ENCODE measurements around the gene C2orf92.

C2orf92 gene

DNA sequence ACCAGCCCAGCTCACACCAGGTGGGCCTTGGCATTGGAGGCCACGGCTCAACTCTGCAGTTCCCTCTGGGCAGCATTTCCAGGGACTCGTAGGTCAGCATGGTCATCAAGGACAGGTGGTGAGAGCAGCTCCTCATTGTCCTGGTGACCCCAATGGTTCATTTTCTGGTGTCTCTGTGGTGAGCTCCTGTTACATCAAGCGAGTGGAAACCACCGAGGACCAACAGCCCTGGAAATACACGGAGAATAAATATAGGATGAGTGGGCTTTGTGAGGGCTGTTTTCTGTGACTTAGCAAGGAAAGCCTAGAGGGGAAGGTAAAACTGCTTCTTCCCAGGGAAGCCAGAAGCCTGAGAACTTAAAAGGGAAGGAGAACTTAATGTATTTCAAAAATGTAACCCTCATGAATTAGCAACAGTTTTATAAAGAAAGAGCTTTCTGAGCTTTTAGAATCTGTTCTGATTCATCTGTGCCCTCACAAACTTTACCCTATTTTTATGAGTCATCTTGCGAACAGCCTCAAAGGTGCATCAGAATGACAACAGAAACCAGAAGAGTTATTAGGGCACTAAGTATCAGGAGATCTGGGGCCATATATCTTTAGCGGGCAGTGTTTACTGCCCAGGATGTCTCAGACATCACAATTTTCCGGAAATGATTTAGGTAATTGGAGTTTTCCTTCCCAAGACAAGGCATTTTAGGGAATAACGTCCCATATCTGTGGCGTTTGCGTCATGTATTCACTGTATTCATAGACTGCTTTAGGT is 18.7 kb downstream of the C2orf92 start:
- Histone ChIP-seq H3K9ac (ENCODE audit: low read length) (no peak overlapping the region), H3K27ac (ENCODE audit: low read depth, low read length, poor library complexity, severe bottlenecking) (no peak overlapping the region), H2AFZ (ENCODE audit: low read length) (no peak overlapping the region), H4K20me1 (ENCODE audit: insufficient read depth, low read length) (no peaks in the 10 kb centered on the region), H3K4me2 (ENCODE audit: low read length) (no peak overlapping the region), H3K79me2 (ENCODE audit: insufficient read depth, low read length) (no peaks in the 10 kb centered on the region), H3F3A (ENCODE audit: insufficient read depth, low read length) (no peaks in the 10 kb centered on the region), H3K9me2 (ENCODE audit: low read depth, low read length) (no peaks in the 10 kb centered on the region), H3K27me3 (ENCODE audit: insufficient read depth, low read length) (no peaks in the 10 kb centered on the region), H3K9me3 (ENCODE audit: low read length) (no peaks in the 10 kb centered on the region), H3K36me3 (ENCODE audit: insufficient read depth, low read length) (no peaks in the 10 kb centered on the region), H3K4me3 (ENCODE audit: low read depth, low read length, poor library complexity, severe bottlenecking) (no peak overlapping the region), H3K4me1 (ENCODE audit: insufficient read depth, low read length, severe bottlenecking) (no peaks in the 10 kb centered on the region)
- TF ChIP-seq EZH2 (IDR thresholded peaks at IDR 0.05; ENCODE audit: borderline replicate concordance, low read length), result no peak
- no peak for TF ChIP-seq CTCF (IDR thresholded peaks at IDR 0.05; ENCODE audit: low read length)

DNA sequence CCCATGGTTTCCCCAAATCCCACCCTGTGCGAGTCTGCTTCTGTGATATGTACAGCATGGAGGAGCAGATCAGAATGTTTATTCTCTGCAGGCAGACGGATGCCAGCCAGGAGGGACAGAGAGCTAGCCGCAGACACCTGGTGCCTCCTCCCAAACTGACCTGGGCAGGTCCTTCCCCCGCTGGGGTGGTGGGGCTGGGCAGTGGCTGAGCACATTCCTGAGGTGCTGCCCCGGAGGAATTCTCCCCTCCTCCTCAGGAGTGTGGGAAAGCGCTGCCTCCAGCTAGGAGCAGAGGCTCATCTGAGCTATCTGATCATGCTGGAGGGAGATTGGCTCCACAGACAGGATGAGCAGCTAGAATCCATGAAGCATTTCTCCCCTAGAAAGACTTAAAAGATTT is 21.7 kb downstream of the C2orf92 start:
- H3K36me3 ChIP-seq (ENCODE audit: insufficient read depth, low read length), result no peaks in the 10 kb centered on the region
- H3K9me3 ChIP-seq (ENCODE audit: low read length), result no peaks in the 10 kb centered on the region
- no peak overlapping the region for H3K4me3 ChIP-seq (ENCODE audit: low read depth, low read length, poor library complexity, severe bottlenecking)
- no peak overlapping the region for H3K27ac ChIP-seq (ENCODE audit: low read depth, low read length, poor library complexity, severe bottlenecking)
- no peaks in the 10 kb centered on the region for H3K27me3 ChIP-seq (ENCODE audit: insufficient read depth, low read length)
- H3K79me2 ChIP-seq (ENCODE audit: insufficient read depth, low read length), result no peaks in the 10 kb centered on the region
- H3K4me2 ChIP-seq (ENCODE audit: low read length), result no peak overlapping the region
- H3F3A ChIP-seq (ENCODE audit: insufficient read depth, low read length), result no peaks in the 10 kb centered on the region
- no peak overlapping the region for H2AFZ ChIP-seq (ENCODE audit: low read length)
- no peaks in the 10 kb centered on the region for H4K20me1 ChIP-seq (ENCODE audit: insufficient read depth, low read length)
- H3K4me1 ChIP-seq (ENCODE audit: insufficient read depth, low read length, severe bottlenecking), result no peaks in the 10 kb centered on the region
- TF ChIP-seq EZH2 (IDR thresholded peaks at IDR 0.05; ENCODE audit: borderline replicate concordance, low read length) (no peak), CTCF (IDR thresholded peaks at IDR 0.05; ENCODE audit: low read length) (no peak)
- no peaks in the 10 kb centered on the region for H3K9me2 ChIP-seq (ENCODE audit: low read depth, low read length)
- H3K9ac ChIP-seq (ENCODE audit: low read length), result no peak overlapping the region

- no peak overlapping the region for H3K4me3 ChIP-seq (ENCODE audit: low read depth, low read length, poor library complexity, severe bottlenecking)
- H3K4me1 ChIP-seq (ENCODE audit: insufficient read depth, low read length, severe bottlenecking), result no peaks in the 10 kb centered on the region
- no peak for TF ChIP-seq EZH2 (IDR thresholded peaks at IDR 0.05; ENCODE audit: borderline replicate concordance, low read length)
- no peak for TF ChIP-seq CTCF (IDR thresholded peaks at IDR 0.05; ENCODE audit: low read length)
- H3K79me2 ChIP-seq (ENCODE audit: insufficient read depth, low read length), result no peaks in the 10 kb centered on the region
- H3F3A ChIP-seq (ENCODE audit: insufficient read depth, low read length), result no peaks in the 10 kb centered on the region
- H3K36me3 ChIP-seq (ENCODE audit: insufficient read depth, low read length), result no peaks in the 10 kb centered on the region
- no peak overlapping the region for H3K9ac ChIP-seq (ENCODE audit: low read length)
- no peaks in the 10 kb centered on the region for H4K20me1 ChIP-seq (ENCODE audit: insufficient read depth, low read length)
- H3K27me3 ChIP-seq (ENCODE audit: insufficient read depth, low read length), result no peaks in the 10 kb centered on the region
- no peaks in the 10 kb centered on the region for H3K9me2 ChIP-seq (ENCODE audit: low read depth, low read length)
- H3K4me2 ChIP-seq (ENCODE audit: low read length), result no peak overlapping the region
- no peak overlapping the region for H3K27ac ChIP-seq (ENCODE audit: low read depth, low read length, poor library complexity, severe bottlenecking)
- H3K9me3 ChIP-seq (ENCODE audit: low read length), result no peaks in the 10 kb centered on the region
- H2AFZ ChIP-seq (ENCODE audit: low read length), result no peak overlapping the region
Measured at GRCh38 chr2:97693476-97693875, 24.0 kb downstream of the C2orf92 start.
